Nucleus accumbens (tissue), 56 donors: Measurements from ENCODE around the gene SH2B2.
"Not testable (repeated sequence)": the region's sequence is repeated elsewhere in the genome, so short reads cannot be mapped to it uniquely, and the experiment has no call there.

Experiments used
- DNase-seq, 56 donors: peaks; one replicate each; lab custom pipeline; 2025; lab: John Stamatoyannopoulos, UW

Gene SH2B2

DNA sequence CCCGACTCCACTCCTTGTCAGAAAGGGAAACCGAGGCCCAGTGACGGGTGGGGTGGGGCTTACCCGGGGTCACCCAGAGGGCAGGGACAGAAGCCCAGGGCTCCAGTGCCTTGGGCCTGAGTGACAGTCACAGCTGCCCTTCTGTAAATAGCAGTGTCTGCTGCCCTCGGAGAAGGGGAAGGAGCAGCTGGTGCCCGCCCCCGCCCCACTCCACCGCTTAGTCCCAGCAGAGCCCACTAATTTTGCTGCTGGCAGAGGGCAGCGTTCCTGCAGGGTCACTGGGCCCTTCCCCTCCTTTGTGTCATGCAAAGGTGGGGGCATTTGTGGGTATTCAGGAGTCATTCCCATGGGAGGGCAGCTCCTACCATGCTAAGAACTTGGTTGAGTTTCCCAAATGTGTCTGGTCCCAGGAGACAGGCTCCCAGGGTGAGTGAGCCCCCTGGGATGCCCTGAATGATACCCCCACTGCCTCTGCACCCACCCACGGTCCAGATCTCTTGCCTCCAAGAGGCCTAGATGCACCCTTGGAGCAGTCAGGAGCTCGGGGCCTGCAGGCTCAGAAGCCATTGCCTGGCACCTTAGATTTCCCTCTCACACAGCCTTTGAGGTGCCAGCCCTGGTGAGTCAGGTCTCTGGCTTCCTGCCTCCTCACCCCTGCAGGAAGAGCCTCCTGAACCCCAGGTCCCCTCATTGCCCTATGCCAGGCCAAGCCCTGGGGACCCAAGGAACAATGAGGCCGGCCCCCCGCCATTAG is 17.2 kb downstream of the SH2B2 start:
- DNase-seq: no peak

DNA sequence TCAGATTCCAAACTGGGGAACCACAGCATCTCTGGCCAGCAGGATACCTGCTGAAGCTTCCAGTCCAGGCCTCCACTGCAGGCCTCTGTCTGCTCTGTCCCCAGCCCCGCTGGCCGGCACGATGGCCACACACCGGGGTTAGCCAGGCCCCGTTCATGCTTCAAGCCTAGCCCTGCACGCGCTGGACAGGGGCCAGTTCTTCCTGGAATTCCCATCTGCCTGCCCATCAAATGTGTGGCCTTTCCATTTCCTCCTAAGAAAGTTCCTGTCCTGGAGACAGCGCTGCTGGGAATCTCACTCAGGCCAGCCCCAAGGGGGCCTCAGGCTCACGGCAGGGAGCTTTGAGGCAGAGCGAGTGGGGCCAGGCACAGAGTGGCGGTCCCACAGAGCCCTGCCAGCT is 18.0 kb downstream of the SH2B2 start:
- DNase-seq: peak in 2 of 56 donors; percentile 3 to 20

DNA sequence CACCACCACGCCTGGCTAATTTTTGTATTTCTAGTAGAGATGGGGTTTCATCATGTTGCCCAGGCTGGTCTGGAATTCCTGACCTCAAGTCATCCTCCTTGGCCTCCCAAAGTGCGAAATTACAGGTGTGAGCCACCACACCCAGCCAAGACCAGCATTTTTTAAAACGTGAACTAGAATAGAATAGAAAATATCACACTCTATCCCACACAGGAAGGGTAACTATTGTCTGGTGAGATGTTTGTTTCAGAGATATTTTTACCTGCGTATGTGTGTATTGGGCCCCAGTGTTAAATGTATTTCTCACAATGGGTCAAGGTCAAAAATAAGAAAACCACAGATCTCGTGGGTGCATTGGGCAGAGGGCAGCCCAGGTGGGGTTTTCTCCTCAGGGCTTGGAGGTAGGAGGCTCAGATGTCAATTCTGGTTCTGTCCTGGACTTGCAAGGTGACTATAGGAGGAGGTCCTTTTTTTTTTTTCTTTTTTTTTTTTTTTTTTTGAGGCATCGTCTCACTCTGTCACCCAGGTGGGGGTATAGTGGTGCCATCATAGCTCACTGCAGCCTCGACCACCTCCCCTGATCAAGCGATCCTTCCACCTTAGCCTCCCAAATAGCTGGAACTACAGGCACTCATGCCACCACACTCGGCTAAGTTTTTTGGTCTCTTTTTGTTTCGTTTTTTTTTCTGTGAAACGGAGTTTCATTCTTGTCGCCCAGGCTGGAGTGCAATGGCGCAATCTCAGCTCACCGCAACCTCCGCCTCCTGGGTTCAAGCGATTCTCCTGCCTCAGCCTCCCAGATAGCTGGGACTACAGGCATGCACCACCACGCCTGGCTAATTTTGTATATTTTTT is 19.0 kb downstream of the SH2B2 start:
- DNase-seq: no peak

DNA sequence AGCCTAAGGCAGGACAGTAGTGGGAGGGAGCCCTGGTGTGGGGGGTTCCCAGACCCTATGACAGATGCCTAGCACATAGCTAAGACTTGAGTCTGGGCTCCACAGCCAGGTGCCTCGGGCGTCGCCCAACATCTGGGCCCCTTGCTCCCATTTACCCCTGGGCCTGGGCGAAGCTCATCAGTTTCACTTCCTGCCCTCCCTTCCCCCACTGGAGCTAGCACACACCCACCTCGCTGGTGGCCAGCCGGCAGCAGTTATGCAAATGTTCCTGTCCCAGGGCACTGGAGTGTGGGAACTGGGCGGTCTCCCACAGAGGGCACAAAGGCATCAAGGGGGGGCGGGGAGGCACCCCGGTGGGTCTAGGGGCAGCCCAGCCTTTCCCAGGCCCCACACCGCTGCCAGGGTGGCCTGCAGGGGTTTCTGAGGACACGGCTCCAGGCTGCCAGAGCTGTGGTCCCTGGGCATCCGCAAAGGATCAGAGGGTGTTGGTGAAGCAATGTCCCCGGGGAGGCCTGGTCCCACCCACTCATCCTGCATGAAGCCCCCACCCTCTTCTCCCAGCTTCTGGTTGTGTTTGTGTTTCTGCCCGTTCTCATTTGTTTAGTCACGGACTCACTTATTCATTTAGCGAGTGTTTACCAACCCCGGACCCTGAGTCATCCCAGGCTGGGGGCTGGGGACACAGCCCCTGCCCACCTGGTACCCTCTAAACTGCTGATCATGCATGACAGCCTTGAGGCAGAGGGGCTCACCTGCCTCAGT is 20.4 kb downstream of the SH2B2 start:
- peak in 35 of 56 donors; percentile 4 to 70 (median 37) for DNase-seq

DNA sequence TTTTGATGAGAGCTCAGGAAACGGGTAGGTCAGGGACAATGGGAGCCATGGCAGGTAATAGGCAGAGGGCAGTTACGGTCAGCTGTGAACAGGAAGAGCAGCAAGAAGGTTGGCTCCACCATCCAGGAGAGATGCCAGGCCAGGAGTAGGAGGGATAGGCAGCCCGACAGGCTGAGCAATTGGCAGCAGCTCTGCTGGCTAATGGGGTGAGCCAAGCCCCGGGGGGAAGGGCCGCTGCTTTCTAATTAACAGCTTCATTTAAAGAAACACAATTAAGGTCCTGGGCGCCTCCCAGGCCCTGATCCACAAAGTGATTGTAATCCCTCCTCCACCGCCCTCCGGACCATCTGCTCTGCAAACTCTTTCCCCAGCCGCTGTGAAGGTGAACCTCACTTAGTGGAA is 23.7 kb downstream of the SH2B2 start:
- peak in 25 of 56 donors; percentile 3 to 69 (median 27) for DNase-seq

DNA sequence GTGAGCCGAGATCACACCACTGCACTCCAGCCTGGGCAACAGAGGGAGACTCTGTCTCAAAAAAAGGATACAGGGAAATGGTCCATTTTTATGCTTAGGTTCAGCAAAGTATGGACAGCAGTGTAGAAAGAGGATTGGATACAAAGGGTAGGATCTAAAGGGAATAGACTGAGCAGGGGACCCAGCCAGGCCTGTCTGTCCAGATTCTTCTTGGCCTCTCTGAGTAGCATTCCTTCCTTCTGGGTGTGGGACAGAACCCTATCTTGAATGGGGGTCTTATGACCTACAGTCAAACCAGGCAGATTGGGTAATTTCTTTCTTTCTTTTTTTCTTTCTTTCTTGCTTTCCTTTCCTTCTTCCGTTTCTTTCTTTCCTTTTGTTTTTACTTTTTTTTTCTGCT is 25.6 kb downstream of the SH2B2 start:
- no peak for DNase-seq

DNA sequence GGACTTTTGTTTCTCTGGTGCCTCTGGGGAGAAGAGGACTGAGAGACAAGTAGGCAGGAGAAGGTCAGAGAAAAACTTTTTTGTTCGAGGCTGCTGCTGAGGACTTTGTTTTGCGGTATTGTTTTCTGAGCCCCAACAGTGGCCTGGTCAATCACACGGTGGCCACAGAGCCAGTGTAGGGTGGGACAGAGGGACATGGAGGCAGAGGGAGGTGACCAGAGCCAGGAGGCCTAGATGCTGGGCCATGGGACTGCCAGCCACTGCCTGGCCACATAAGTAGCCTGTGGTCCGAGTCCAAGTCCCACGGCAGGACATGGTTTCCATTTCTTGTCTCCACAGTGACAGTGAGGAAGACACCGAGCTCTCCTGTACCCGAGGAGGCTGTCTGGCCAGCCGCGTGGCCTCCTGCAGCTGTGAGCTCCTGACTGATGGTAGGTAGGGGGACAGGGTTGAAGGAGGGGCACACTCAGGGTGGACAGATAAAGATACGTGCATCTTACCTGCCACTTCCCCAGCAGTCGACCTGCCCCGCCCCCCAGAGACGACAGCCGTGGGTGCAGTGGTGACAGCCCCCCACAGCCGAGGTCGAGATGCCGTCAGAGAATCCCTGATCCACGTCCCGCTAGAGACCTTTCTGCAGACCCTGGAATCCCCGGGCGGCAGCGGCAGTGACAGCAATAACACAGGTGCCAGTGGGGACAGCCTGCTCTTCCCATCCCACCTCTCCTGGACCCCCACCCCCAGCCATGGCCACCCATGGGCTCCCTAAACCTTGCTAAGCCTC is 27.5 kb downstream of the SH2B2 start:
- no peak for DNase-seq

DNA sequence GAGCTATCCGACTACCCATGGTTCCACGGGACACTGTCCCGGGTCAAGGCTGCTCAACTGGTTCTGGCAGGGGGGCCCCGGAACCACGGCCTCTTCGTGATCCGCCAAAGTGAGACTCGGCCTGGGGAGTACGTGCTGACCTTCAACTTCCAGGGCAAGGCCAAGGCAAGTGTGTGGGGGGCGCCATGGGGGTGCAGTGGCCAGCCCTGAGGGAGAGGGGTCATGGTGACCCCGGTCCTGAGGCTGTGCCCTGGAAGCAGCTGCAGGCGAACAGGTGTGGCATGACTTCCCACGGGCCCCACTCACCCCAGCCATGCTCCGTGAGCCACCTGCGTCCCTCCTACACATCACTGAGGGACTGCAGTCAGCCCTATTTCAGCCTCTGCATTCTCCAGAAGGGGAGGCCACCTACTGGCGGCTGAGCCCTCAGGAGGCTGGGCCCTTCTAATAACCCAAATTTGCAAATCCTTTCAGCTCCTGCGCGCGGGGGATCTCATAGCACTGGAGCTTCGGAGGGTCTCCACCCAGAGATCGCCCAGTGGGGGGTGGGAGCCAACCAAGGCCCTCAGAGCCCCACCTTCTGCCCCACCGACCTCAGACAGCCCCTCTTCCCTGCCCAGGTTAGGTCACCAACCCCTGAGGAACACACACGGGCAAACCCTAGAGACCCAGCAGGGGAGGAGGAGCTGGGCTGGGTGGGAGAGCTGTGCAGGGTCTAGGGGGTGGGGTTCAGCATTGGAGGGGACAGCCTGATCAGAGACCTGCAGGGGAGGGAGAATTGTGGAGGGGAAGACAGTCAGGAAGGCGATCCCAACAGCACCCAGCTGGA is 30.8 kb downstream of the SH2B2 start:
- DNase-seq: no peak

DNA sequence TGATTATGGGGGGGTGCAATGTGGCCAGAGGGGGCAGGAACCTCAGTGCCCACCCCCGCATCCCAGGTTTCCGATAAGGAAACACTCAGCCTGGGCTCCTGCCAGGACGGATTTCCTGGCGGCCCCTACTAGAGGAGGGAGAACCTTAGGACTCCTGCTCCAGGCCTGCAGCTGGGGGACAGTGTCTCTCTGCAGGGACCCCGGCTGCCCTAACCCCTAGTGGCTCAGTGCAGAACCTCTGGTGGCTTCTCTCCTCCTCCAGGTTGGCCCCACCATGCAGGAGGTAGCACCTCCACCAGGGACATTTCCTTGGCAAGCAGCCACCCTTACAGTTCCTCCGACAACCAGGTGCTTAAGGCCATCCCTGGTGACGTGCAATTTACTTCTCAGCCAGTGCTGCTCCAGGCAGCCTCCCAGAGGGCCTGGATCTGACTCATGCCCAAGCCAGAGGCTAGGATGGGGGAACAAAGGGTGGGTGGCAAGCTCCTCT is 31.9 kb downstream of the SH2B2 start:
- no peak for DNase-seq

DNA sequence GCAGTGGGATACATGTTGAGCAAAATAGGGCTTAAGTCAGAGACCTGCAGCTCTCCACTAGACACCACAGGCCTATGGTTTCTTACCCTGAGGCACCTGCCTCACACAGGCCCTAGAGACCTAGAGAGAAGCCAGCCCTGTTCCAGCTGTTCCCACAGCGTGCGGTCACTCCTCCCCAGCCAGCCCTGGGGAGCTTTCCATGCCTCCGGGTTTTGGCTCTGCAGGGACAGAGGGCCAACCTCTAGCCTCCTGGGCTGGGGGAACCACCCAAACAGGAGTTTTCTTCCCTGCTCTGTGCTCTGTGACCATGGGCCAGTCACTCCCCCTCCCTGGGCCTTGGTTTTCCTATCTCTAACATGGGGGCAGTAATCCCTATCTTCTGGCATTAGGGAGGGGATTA is 33.0 kb downstream of the SH2B2 start:
- DNase-seq: no peak

DNA sequence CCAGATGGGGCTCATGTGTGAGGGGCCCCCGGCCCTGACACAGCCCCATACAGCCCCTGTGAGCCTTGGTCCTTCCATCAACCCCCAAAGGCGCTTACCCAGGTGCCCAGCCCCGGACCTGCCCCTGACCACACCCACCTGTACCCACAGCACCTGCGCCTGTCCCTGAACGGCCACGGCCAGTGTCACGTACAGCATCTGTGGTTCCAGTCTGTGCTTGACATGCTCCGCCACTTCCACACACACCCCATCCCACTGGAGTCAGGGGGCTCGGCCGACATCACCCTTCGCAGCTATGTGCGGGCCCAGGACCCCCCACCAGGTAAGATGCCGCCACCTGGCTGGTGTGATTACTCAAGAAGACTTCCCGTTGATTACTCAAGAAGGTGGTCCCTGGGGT is 33.5 kb downstream of the SH2B2 start:
- no peak for DNase-seq

DNA sequence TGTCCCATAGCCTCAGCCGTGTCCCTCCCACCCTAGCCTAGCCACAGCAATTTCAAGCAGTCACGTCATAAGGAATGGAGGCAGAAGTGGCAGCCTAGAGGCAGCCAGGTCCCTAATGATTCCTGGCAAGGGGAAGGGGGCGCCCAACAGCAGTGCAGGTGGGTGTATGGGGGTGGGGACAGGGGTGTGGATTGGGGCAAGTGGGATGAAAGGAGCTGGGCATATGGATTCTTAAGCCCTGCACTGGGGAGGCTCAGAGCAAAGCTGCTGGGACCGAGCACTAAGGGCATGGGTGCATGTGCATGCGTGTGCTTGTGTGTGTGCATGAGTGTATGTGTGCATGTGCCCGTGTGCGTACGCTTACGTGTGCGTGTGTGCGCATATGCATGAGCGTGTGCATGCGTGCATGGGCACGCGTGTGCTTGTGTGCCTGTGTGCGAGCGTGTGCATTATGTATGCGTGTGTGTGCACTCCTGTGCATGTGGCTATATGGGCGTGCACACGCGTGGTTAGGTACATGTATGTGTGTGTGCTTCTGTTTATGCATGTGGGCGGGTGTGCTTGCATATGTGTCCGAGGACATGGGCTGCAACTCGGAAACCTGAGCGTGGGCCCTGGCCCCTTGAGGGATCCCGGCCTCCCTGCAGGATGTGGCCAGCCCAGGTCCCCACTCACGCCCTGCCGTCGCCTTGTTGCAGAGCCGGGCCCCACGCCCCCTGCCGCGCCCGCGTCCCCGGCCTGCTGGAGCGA is 34.1 kb downstream of the SH2B2 start:
- DNase-seq: no peak

DNA sequence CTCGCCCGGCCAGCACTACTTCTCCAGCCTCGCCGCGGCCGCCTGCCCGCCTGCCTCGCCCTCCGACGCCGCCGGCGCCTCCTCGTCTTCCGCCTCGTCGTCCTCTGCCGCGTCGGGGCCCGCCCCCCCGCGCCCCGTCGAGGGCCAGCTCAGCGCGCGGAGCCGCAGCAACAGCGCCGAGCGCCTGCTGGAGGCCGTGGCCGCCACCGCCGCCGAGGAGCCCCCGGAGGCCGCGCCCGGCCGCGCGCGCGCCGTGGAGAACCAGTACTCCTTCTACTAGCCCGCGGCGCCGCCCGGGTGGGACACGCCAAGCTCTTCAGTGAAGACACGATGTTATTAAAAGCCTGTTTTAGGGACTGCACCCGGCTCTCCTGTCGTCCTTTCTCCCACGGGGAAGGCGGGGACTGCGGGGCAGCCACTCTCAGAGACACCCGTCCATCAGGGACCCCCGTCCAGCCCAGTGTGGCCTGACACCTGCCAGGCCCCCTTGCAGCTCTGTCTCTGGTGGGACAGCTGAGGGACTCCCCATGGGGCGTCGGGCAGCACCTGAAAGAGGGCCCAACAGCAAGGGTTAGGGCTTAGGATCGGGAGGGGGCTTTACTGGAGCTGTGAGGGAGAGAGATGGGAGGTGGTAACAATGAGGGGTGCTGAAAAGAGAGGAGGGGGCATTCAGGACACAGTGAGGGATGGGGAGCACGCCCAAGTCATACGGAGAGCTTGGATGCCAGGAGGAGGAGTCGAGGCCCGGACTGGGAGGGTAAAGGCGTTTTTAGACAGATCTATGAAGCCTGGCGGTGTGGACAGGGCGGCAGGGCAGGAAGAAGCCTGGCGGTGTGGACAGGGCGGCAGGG is 34.9 kb downstream of the SH2B2 start:
- no peak for DNase-seq

DNA sequence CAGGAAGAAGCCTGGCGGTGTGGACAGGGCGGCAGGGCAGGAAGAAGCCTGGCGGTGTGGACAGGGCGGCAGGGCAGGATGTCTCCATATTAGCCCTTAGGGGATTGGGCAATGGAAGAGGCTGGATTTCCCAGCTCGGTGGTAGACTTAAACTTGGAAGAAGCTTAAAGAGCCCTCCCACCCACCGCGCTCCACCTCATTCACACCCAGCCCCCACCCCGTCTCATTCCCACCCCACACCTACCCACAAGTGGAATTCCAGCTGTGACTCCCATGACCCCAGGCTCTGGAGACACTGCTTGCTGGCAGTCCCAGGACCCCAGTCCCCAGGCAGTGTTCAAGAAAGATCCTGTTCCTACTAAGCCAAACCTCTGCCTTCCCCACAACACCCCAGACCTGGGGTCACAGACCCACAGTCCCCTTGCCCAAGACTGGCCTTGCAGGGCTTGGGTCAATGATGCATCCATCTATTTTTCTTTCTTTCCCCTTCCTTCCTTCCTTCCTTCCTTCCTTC is 35.6 kb downstream of the SH2B2 start:
- no peak for DNase-seq

DNA sequence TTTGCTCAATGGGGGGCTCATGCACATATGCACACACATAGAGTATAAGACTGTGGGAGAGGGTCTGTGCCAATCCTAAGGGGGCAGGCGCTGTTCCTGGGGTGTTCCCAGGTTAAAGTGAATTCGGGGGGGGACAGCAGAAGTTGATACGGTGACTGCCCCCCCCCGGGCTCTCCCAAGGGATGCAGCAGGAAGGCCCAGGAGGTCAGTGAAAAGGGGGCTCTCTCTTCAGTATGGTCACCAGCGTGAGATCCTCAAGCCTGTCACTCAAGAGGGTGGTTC is 37.2 kb downstream of the SH2B2 start:
- DNase-seq: no peak

DNA sequence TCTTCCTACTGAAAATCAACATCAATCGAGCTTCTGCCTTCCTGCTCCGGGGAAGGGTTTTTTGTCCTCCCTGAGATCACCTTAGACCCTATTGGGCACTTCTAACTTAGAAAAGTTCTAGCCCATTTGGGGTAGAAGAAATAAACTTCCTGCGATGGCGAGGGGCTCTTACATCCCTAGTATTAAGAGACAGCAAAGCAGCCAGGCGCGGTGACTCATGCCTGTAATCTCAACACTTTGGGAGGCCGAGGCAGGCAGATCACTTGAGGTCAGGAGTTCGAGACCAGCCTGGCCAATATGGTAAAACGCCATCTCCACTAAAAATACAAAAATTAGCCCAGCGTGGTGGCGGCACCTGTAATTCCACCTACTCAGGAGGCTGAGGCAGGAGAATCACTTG is 38.4 kb downstream of the SH2B2 start:
- not testable (repeated sequence) for DNase-seq

DNA sequence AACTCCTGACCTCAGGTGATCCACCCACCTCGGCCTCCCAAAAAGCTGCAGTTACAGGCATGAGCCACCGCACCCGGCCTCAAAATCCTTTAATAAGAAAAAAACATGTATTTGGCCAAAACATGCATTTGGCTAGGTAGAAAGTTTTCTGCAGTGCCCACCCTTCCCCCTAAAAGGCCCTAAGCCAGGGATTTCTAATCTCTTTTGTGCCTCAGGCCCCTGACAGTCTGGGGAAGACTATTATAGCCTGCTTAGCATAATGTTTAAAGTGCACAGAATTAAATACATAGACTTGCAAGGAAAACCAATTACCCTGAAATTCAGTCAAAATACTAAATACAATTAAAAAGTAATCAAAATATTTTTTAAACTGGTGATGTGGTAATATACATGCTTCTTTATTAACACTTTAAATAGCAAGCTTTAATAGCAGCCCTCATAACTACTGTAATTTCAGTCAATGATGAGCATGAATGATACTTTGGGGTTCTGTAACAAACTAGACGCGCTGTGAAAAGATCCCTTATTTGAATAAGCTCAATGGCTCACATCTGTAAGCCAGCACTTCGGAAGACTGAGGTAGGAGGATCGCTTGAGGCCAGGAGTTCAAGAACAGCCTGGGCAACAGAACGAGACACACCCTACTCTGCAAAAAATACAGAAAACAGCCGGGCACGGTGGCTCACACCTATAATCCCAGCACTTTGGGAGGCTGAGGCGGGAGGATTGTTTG is 39.7 kb downstream of the SH2B2 start:
- DNase-seq: no peak
